NB4 (cell line): ENCODE data around the gene ZC3H13.

Experiments
- CTCF ChIP-seq: IDR thresholded peaks from one replicate; pipeline ENCODE4 v1.5.1; 2012; ENCODE audit warnings: low read depth, low read length
- MAX ChIP-seq: IDR thresholded peaks from 2 replicates; pipeline ENCODE4 v1.6.1; 2011; ENCODE audit warnings: low read depth, low read length
- MYC ChIP-seq: IDR thresholded peaks from 2 replicates; pipeline ENCODE4 v1.6.1; 2011; ENCODE audit warnings: low read depth, low read length
- POLR2A ChIP-seq: IDR thresholded peaks from 2 replicates; pipeline ENCODE4 v1.6.1; 2011; ENCODE audit warnings: mild to moderate bottlenecking; ENCODE audit not compliant: insufficient read length; ENCODE audit errors: extremely low read depth

GRCh38 chr13:45928843-45929242 lies 123.7 kb downstream of the ZC3H13 start:
- TF ChIP-seq CTCF (no peak), POLR2A (no peak), MYC (no peak), MAX (no peak)
